HG03066 (cell line): ENCODE data around the gene PF4V1.

Experiments
- ATAC-seq: cut with Tn5 transposase; IDR thresholded peaks from one replicate; pipeline ENCODE4 v1.9.1; 2021; ENCODE audit warnings: low read depth; ENCODE audit not compliant: unreplicated experiment

The PF4V1 gene

GRCh38 chr4:73844806-73845205 lies 8.3 kb upstream of the PF4V1 start:
- ATAC-seq, result no peak

- ATAC-seq, result no peak
Observed at GRCh38 chr4:73847526-73848182, 5.4 kb upstream of the PF4V1 start.

GRCh38 chr4:73848183-73848777 lies 4.8 kb upstream of the PF4V1 start:
- no peak for ATAC-seq

- ATAC-seq, result no peak
Observed at GRCh38 chr4:73850261-73850970, 2.7 kb upstream of the PF4V1 start.

- ATAC-seq, result no peak
Observed at GRCh38 chr4:73851293-73851692, 1.8 kb upstream of the PF4V1 start.

- ATAC-seq, result no peak
Observed at GRCh38 chr4:73852771-73853170, 325 bp upstream of the PF4V1 start.

GRCh38 chr4:73853718-73854473 lies 800 bp downstream of the PF4V1 start:
- ATAC-seq, result no peak

GRCh38 chr4:73855406-73855805 lies 2.3 kb downstream of the PF4V1 start:
- ATAC-seq, result no peak

- ATAC-seq, result no peak
Observed at GRCh38 chr4:73856518-73856917, 3.4 kb downstream of the PF4V1 start.

- ATAC-seq, result no peak
Observed at GRCh38 chr4:73859614-73860088, 6.6 kb downstream of the PF4V1 start.

- no peak for ATAC-seq
Observed at GRCh38 chr4:73860181-73860580, 7.1 kb downstream of the PF4V1 start.

GRCh38 chr4:73860917-73861316 lies 7.8 kb downstream of the PF4V1 start:
- no peak for ATAC-seq

GRCh38 chr4:73862322-73862721 lies 9.2 kb downstream of the PF4V1 start:
- no peak for ATAC-seq

GRCh38 chr4:73864365-73864764 lies 11.3 kb downstream of the PF4V1 start:
- ATAC-seq, result no peak

- no peak for ATAC-seq
Observed at GRCh38 chr4:73864961-73865360, 11.9 kb downstream of the PF4V1 start.

GRCh38 chr4:73865431-73866096 lies 12.5 kb downstream of the PF4V1 start:
- ATAC-seq, result no peak

GRCh38 chr4:73866246-73866645 lies 13.2 kb downstream of the PF4V1 start:
- no peak for ATAC-seq

- no peak for ATAC-seq
Observed at GRCh38 chr4:73867783-73868182, 14.7 kb downstream of the PF4V1 start.

GRCh38 chr4:73868206-73869129 lies 15.4 kb downstream of the PF4V1 start:
- no peak for ATAC-seq
